HCT116 (cell line): ENCODE measurements around the gene DDX41.

ENCODE experiments used
- SP1 ChIP-seq: IDR thresholded peaks from 2 replicates; pipeline ENCODE4 v1.6.1; 2012; ENCODE audit warnings: low read depth
- TF ChIP-seq, protein P1 (sequence below), 3 experiments: fragments of 200-600 bp in 1 of 3; sonication (generic) in 1 of 3; IDR thresholded peaks in 2 of 3; conservative IDR thresholded peaks in 1 of 3; 2 replicates each; pipeline ENCODE4 v1.5.1; 2012 to 2017; ENCODE audit warnings: low read depth in 2 of 3, low read length in 2 of 3, antibody characterized with exemption in 1 of 3, borderline replicate concordance in 1 of 3, control low read depth in 1 of 3, mild to moderate bottlenecking in 1 of 3, mixed read lengths in 1 of 3, mixed run types in 1 of 3, moderate library complexity in 1 of 3; ENCODE audit not compliant: insufficient read depth in 1 of 3
- TF ChIP-seq, protein P2 (sequence below): IDR thresholded peaks from 2 replicates; pipeline ENCODE4 v1.6.1; 2012

DNA sequence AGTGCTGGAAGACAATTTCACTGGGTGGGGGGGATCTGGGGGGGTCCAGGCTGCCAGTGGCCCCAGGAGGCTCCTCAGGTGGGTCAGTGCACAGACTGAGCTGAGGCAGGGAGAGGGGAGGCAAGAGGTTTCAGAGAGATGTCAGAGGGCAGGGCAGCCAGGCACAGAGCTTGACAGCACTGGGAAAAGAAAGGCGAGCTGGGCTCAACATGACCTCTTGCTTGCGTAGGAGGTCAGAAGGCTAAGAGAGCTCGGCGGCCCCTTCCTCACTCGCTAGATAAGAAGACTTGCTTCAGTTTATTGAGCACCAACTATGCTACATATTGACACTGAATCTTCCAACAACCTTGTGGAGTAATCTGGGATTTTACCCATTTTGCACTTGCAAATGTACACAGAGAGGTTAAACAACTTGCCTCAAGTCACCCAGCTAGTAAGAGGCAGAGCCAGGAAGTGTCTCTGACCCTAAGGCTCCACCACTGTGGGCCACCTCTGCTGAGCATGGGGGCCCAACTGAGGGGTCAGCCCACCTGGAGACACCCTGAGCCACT, 22.9 kb downstream of the DDX41 start:
- TF ChIP-seq, protein P1, sequence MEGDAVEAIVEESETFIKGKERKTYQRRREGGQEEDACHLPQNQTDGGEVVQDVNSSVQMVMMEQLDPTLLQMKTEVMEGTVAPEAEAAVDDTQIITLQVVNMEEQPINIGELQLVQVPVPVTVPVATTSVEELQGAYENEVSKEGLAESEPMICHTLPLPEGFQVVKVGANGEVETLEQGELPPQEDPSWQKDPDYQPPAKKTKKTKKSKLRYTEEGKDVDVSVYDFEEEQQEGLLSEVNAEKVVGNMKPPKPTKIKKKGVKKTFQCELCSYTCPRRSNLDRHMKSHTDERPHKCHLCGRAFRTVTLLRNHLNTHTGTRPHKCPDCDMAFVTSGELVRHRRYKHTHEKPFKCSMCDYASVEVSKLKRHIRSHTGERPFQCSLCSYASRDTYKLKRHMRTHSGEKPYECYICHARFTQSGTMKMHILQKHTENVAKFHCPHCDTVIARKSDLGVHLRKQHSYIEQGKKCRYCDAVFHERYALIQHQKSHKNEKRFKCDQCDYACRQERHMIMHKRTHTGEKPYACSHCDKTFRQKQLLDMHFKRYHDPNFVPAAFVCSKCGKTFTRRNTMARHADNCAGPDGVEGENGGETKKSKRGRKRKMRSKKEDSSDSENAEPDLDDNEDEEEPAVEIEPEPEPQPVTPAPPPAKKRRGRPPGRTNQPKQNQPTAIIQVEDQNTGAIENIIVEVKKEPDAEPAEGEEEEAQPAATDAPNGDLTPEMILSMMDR (IDR thresholded peaks at IDR 0.05 in 2 of 3, conservative IDR thresholded peaks at IDR 0.05 in 1 of 3; ENCODE audit: borderline replicate concordance in 1 of 3, insufficient read depth in 1 of 3, low read depth in 2 of 3, low read length in 2 of 3): no peak
- TF ChIP-seq, protein P2, sequence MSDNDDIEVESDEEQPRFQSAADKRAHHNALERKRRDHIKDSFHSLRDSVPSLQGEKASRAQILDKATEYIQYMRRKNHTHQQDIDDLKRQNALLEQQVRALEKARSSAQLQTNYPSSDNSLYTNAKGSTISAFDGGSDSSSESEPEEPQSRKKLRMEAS: no peak
- TF ChIP-seq SP1: no peak
